GM19467 (cell line): ENCODE data around the gene PGBD1.

Experiments
- ATAC-seq: cut with Tn5 transposase; IDR thresholded peaks from one replicate; pipeline ENCODE4 v1.9.1; 2021; ENCODE audit warnings: mild to moderate bottlenecking, moderate library complexity; ENCODE audit not compliant: unreplicated experiment

The PGBD1 gene

GRCh38 chr6:28333599-28334018, 52.2 kb downstream of the PGBD1 start:
- no peak for ATAC-seq

DNA sequence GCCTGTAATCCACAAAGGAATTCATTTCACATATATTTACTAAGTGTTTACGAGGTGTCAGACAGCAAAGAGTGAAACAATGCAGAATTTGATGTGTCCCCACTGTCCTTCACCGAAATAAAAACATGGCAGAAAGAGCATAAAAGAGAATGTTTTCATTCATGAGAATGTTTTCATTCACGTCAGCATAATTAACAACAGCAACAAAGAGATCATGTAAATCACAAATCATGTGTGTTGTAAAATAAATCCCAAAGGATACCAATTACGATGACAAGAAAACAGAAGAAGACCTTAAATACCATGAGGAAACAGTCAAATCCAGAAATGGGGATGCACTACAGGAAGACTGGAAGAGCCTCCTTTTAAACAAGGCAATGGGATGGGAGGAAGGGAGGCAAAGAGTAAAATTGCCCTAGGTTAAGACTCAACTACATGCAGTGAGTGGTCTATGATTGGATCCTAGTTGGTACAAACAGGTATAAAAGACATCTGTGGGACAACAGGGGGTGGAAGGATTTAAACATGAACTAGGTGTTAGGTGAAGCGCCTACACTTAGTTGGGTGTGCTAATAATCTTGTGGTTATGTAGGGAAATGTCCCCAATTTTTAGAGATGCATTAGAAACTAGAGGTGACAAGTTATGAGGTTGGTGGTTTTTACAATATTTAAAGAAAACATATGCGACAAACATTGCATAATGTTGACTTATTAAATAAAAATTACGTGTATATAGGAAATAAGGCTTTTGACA, 53.1 kb downstream of the PGBD1 start:
- no peak for ATAC-seq

GRCh38 chr6:28335040-28335563, 53.7 kb downstream of the PGBD1 start:
- no peak for ATAC-seq

GRCh38 chr6:28335564-28336283, 54.4 kb downstream of the PGBD1 start, which contains the start of gene ZSCAN31:
Gene ZSCAN31, minus strand, starts transcription at chr6:28336148. Its CDS starts 6,465 bp downstream, at chr6:28329683.
- ATAC-seq: peak; percentile 81

DNA sequence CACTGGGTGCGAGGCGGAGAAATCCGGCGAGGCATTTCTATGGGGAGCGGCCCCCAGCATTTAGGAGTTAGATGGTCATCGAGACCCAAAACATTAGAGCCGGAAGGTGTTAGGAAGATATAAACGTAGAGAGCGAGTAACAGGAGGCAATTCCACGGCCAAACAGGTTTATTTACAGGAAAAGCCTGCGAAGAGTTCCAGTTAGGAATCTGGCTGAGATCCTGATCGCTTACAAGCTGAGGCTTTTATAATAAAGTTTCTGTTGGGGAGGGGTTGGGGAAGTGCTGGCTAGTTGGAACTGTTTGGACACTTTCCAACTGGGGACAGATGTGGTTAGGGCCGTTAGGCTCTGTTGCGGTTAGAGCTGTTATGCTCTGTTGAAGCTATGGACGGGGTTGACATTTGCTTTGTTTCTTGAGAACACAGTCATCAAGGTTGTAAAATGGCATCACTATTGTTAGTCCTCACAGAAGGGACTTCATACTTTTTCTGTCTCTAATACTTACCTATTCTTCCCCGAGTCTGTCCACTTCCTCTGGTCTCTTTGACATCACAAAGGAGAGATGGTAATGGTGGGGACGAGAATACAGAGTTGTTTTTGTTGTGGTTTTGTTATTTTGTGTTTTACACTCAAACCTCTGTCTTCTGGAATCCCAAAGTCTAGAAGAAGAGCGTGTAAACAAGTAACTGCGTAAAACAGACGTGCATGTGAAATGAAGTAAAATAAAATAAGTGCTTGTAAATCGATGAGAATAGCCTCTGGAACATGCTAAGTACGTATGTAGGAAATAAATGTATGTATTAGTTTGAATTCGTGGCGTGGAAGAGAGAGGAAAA, 55.1 kb downstream of the PGBD1 start:
- ATAC-seq: peak; percentile 45

GRCh38 chr6:28337121-28337520, 55.7 kb downstream of the PGBD1 start:
- no peak for ATAC-seq

DNA sequence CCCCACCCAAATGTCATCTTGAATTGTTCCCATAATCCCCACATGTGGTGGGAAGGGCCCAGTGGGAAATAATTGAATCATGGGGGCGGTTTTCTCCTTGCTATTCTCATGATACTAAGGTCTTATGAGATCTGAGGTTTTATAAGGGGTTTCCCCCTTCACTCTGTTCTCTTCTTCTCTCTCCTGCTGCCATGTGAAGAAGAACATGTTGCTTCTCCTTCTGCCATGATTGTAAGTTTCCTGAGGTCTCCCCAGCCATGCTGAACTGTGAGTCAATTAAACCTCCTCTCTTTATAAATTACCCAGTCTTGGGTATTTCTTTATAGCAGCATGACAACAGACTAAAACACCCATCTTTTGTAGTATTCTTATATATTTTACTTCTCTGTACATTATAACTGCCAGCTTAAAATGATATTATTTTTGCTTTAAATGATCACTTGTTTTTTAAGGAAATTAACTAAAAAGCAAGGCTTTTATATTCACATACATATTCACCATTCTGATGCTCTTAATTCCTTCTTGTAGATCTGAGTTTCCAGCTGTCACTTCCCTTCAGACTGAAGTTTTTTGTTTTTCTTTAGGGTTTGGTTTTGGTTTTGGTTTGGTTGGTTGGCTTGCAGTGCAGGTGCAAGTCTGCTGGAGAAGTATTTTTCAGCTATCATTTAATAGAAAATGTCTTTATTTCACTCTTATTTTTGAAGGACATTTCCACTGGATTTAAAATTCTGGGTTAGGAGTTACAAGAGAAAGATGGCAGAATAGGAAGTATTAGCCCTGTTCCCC, 59.1 kb downstream of the PGBD1 start:
- no peak for ATAC-seq

DNA sequence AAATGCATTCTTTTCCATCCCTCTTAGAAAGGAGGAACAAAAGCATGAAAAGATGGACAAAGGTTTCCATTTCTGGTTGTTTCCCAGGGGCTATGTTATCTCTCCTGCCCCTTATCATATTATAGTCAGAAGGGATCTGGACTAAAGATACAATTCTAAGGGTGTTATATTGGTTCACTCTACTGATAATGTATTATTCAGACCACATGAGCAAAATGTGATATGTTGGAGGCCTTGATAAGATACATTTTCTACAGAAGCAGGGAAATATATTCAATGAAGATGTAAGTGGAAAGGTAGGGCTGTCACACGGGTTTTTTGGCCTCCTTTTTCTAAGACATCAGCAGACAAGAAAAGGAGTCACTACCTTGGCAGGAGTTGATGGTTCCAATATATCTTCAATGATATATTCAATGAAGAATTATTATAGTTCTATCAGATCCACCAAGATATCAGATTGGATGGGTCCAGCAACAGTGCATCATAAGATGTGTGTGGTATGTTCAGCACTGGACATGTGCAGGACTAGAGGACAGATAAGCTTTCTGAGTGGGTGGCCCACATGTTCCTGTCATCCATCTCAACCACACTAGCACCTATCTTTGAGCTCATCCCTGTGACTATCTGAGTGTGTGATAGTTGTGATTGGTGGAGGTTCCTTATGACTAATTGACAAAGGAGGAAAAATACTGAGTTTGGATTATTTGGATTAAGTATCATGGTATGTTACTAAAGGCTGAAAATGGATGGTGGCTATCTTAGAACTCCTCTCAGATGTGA, 62.7 kb downstream of the PGBD1 start:
- ATAC-seq: no peak

GRCh38 chr6:28345201-28345600, 63.8 kb downstream of the PGBD1 start:
- no peak for ATAC-seq

DNA sequence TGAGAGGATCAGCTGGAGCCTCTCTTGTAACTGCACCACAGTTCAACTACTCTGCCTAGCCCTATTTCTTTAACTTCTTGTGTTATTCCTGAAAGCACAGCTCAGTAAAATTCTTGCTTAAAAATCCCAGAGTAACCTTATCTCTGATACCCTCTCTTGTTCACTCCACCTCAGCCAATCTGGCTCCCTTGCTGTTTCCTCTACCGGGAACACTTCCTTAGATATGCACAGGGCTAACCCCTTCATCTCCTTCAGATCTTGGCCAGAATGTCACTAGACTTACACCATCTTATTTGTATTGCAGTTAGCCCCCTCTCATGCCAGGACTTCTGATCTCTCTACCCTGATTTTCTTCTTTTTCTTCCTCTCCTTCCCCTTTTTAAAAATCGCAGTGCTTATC, 65.7 kb downstream of the PGBD1 start:
- ATAC-seq: no peak

GRCh38 chr6:28349344-28349891, 68.0 kb downstream of the PGBD1 start:
- ATAC-seq: no peak

DNA sequence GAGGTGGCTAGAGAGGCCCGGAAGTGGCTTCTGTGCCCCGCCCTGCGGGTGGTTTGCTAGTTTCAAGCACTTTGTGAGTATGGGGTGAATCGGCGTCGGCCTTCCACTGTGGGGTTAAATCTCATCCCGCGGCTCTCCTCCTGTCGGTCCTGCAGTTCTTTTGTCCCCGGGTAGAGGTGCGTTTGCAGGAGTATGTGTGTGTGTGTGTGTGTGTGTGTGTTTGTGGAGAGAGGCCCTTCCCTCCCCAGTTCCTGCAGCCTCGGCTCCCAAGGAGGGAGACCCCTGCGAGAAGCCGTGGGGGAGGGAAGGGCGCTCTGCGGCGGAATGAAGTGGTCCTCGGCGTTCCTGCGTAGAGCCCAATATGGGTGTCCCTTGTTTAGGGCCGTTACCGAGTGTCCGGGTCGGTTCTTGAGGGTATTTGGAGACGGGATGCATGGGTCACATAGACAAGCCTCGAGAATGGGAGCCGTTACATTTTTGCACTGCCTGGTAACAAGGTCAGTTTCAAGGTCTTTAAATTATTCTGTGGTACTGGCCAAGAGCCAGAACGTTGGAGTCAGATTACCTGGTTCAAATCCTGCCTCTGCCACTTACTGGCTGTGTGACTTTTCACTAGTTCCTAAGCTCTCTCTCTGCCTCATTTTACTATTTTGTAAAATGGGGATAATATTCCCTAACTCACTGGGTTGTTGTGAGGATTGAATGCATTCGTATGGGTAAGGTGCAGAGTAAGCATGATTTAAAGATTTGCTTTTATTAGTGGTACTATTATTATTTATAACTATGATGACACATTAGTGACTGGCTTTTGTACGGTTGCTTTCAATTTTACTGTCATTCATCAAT, 68.7 kb downstream of the PGBD1 start, which contains the start of gene ZKSCAN3:
TSS of gene ZKSCAN3 (plus strand) at position 56 of the 846 bp plus-strand sequence. CDS start 9,640 bp downstream, outside the sequence.
- ATAC-seq: peak; percentile 92

DNA sequence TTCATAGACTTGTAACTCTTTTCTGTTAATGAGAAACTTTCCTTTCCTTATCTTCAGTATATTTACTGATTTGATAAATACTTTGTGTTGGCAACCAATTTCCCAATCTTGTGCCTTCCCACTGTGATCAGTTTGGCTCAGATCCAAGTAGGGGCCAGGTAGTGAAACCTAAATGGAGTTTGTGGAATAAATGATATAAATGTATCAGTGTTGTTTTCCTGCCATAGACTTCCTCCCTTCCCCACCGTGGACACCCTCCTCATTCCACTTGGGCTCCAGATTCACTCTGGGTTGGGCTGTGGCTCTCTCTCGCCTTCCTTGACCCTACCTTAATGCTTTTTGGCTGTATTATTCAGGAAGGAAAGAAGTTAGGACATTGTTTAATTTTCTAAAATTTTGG, 69.7 kb downstream of the PGBD1 start:
- no peak for ATAC-seq

GRCh38 chr6:28351493-28351925, 70.1 kb downstream of the PGBD1 start:
- ATAC-seq: no peak
